Neural progenitor cell (in vitro differentiated cells): ENCODE measurements around the gene THG1L. TPM values are rescaled to one million over a fixed set of nuclear protein-coding genes. Genes with fewer than 3 reads are reported as not detected.
A peak's percentile ranks its signal among the peaks of the same experiment; 100 is the strongest.
"Not testable (repeated sequence)": the region's sequence is repeated elsewhere in the genome, so short reads cannot be mapped to it uniquely, and the experiment has no call there.

ENCODE experiments used
- DNase-seq: peaks from one replicate; pipeline ENCODE4 v3.0.0-alpha.2; 2016; ENCODE audit warnings: low spot score
- H2AFZ ChIP-seq: fragments of 200-600 bp; sonication (generic); replicated peaks from 2 replicates; pipeline ENCODE4 v1.6.1; 2016; ENCODE audit warnings: antibody characterized with exemption
- H3F3A ChIP-seq: fragments of 200-600 bp; sonication (generic); 2 replicates; pipeline ENCODE4 v1.6.1; 2016; ENCODE audit warnings: antibody characterized with exemption, low read depth
- H3K27ac ChIP-seq: fragments of 200-600 bp; sonication (generic); 2 replicates; pipeline ENCODE4 v1.5.1; 2016; ENCODE audit warnings: mild to moderate bottlenecking
- H3K27me3 ChIP-seq: fragments of 200-600 bp; sonication (generic); 2 replicates; pipeline ENCODE4 v1.6.1; 2016; ENCODE audit warnings: mild to moderate bottlenecking, moderate library complexity
- H3K36me3 ChIP-seq: fragments of 200-600 bp; sonication (generic); 2 replicates; pipeline ENCODE4 v1.5.1; 2016
- H3K4me1 ChIP-seq: fragments of 200-600 bp; sonication (generic); 2 replicates; pipeline ENCODE4 v1.6.1; 2016; ENCODE audit warnings: mixed run types
- H3K4me2 ChIP-seq: fragments of 200-600 bp; sonication (generic); 2 replicates; pipeline ENCODE4 v1.6.1; 2016
- H3K4me3 ChIP-seq: fragments of 200-600 bp; sonication (generic); 2 replicates; pipeline ENCODE4 v1.5.1; 2016
- H3K79me2 ChIP-seq: fragments of 200-600 bp; sonication (generic); 2 replicates; pipeline ENCODE4 v1.6.1; 2016; ENCODE audit warnings: low read depth
- H3K9ac ChIP-seq: fragments of 200-600 bp; sonication (generic); 2 replicates; pipeline ENCODE4 v1.6.1; 2016
- H3K9me3 ChIP-seq: fragments of 200-600 bp; sonication (generic); 2 replicates; pipeline ENCODE4 v1.5.1; 2016; ENCODE audit warnings: low read depth
- H4K20me1 ChIP-seq: fragments of 200-600 bp; sonication (generic); 2 replicates; pipeline ENCODE4 v1.6.1; 2016; ENCODE audit warnings: low read depth
- H3K27ac Mint-ChIP-seq: 3 replicates; pipeline ENCODE4 v1.8.0; 2021; ENCODE audit warnings: mixed read lengths
- H3K27me3 Mint-ChIP-seq: 2 replicates; pipeline ENCODE4 v1.8.0; 2022; ENCODE audit warnings: low read depth, mild to moderate bottlenecking, inconsistent platforms, moderate library complexity, mixed read lengths; ENCODE audit not compliant: insufficient read depth
- H3K36me3 Mint-ChIP-seq: 3 replicates; pipeline ENCODE4 v1.8.0; 2021; ENCODE audit warnings: mixed read lengths
- H3K4me1 Mint-ChIP-seq: 3 replicates; pipeline ENCODE4 v1.8.0; 2021; ENCODE audit warnings: mixed read lengths
- H3K4me3 Mint-ChIP-seq: 3 replicates; pipeline ENCODE4 v1.8.0; 2021; ENCODE audit warnings: mild to moderate bottlenecking, moderate library complexity, mixed read lengths
- H3K9me3 Mint-ChIP-seq: 3 replicates; pipeline ENCODE4 v1.8.0; 2020; ENCODE audit warnings: mixed read lengths
- EZH2 ChIP-seq: fragments of 200-600 bp; sonication (generic); IDR thresholded peaks from 2 replicates; pipeline ENCODE4 v1.6.1; 2017; ENCODE audit warnings: antibody characterized with exemption, mild to moderate bottlenecking, moderate library complexity
- EZH2phosphoT487 ChIP-seq: fragments of 200-600 bp; sonication (generic); IDR thresholded peaks from 2 replicates; pipeline ENCODE4 v1.6.1; 2017; ENCODE audit warnings: antibody characterized with exemption
- total RNA-seq: library from RNA; depleted of rRNA; stranded (reverse); fragments of >200 nt; gene quantifications from 2 replicates; pipeline ENCODE4 v1.2.3, GENCODE V29; 2015; ENCODE audit warnings: low replicate concordance
- TF ChIP-seq, protein P1 (sequence below): fragments of 200-600 bp; sonication (generic); IDR thresholded peaks from 2 replicates; pipeline ENCODE4 v1.5.1; 2017; ENCODE audit warnings: antibody characterized with exemption, mild to moderate bottlenecking

The THG1L gene
- total RNA-seq, 1 donor from 2014 or later = 20.5 TPM

DNA sequence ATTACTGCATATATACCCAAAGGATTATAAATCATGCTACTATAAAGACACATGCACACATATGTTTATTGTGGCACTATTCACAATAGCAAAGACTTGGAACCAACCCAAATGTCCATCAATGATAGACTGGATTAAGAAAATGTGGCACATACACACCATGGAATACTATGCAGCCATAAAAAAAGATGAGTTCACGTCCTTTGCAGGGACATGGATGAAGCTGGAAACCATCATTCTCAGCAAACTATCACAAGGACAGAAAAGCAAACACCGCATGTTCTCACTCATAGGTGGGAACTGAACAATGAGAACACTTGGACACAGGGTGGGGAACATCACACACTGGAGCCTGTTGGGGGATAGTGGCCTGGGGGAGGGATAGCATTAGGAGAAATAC, 4.6 kb upstream of the THG1L start:
- H2AFZ ChIP-seq, H3K9ac ChIP-seq, H3K4me3 Mint-ChIP-seq, H3K27me3 ChIP-seq, H3K27ac ChIP-seq, H3K4me1 ChIP-seq, H3K36me3 Mint-ChIP-seq, H3K27me3 Mint-ChIP-seq, H4K20me1 ChIP-seq, H3K4me3 ChIP-seq, H3K9me3 Mint-ChIP-seq, H3K79me2 ChIP-seq, H3K36me3 ChIP-seq, H3K4me2 ChIP-seq, DNase-seq, H3F3A ChIP-seq, H3K9me3 ChIP-seq, H3K4me1 Mint-ChIP-seq, H3K27ac Mint-ChIP-seq: not testable (repeated sequence)

DNA sequence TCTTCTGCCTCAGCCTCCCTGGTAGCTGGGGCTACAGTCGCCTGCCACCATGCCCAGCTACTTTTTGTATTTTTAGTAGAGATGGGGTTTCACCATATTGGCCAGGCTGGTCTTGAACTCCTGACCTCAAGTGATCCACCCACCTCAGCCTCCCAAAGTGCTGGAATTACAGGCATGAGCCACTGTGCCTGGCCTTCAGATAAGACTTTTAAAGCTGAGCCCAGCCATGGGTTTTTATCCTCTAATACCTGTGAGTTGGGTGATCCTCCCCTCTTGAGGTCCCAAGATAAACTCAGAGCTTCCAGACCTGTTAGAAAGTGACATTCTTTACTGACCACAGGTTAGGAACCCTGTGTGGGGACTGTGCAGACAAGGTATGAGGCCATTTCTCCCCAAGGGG, 3.4 kb upstream of the THG1L start:
- H3K4me3 Mint-ChIP-seq, H3K4me1 Mint-ChIP-seq, H3F3A ChIP-seq: not testable (repeated sequence)

DNA sequence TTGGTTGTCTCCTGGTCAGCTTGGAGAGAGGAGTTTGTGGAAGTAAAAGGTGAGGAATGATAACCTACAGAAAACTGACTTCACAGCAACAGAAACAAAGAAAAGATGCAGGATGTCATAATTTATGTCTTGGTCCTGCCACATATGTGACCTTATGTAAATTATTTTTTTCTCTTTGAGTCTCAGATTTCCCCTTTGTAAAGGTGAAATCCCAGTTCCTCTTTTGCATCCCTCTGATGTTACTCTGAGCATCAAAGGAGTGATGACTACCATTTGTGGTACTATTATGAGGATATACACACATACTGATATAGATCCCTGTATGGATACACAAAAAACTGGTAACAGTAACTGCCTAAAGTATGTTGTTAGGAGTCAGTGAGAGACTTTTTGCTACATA, 1.4 kb upstream of the THG1L start:
- H3K36me3 ChIP-seq = no peaks in the 10 kb centered on the region
- H2AFZ ChIP-seq = no peak overlapping the region
- TF ChIP-seq EZH2phosphoT487 (no peak), EZH2 (no peak)
- TF ChIP-seq, protein P1, sequence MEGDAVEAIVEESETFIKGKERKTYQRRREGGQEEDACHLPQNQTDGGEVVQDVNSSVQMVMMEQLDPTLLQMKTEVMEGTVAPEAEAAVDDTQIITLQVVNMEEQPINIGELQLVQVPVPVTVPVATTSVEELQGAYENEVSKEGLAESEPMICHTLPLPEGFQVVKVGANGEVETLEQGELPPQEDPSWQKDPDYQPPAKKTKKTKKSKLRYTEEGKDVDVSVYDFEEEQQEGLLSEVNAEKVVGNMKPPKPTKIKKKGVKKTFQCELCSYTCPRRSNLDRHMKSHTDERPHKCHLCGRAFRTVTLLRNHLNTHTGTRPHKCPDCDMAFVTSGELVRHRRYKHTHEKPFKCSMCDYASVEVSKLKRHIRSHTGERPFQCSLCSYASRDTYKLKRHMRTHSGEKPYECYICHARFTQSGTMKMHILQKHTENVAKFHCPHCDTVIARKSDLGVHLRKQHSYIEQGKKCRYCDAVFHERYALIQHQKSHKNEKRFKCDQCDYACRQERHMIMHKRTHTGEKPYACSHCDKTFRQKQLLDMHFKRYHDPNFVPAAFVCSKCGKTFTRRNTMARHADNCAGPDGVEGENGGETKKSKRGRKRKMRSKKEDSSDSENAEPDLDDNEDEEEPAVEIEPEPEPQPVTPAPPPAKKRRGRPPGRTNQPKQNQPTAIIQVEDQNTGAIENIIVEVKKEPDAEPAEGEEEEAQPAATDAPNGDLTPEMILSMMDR = no peak
- no peaks in the 10 kb centered on the region for H4K20me1 ChIP-seq
- Mint-ChIP-seq H3K4me1 (peaks cover 8% of the 10 kb centered on the region), H3K4me3 (no peak overlapping the region), H3K9me3 (peaks cover 3% of the 10 kb centered on the region), H3K27ac (no peak overlapping the region), H3K36me3 (peaks cover 3% of the 10 kb centered on the region), H3K27me3 (no peaks in the 10 kb centered on the region)
- H3K4me1 ChIP-seq = no peaks in the 10 kb centered on the region
- no peak for DNase-seq
- H3K27ac ChIP-seq = no peak overlapping the region
- no peaks in the 10 kb centered on the region for H3K9me3 ChIP-seq
- H3K79me2 ChIP-seq = no peaks in the 10 kb centered on the region
- H3K27me3 ChIP-seq = no peaks in the 10 kb centered on the region
- no peak overlapping the region for H3K4me3 ChIP-seq
- H3K4me2 ChIP-seq = no peak overlapping the region
- H3K9ac ChIP-seq = no peak overlapping the region
- no peaks in the 10 kb centered on the region for H3F3A ChIP-seq

More for the DNA sequence above, 3.4 kb upstream of the THG1L start:
- not testable (repeated sequence) for H3K36me3 Mint-ChIP-seq, H3K9me3 Mint-ChIP-seq, H3K4me1 ChIP-seq, H3K27me3 Mint-ChIP-seq, H3K4me3 ChIP-seq, H2AFZ ChIP-seq, H3K27ac ChIP-seq, H3K27me3 ChIP-seq, H3K9ac ChIP-seq, H3K9me3 ChIP-seq, H3K4me2 ChIP-seq, H3K27ac Mint-ChIP-seq, H3K79me2 ChIP-seq, H3K36me3 ChIP-seq, H4K20me1 ChIP-seq, DNase-seq

DNA sequence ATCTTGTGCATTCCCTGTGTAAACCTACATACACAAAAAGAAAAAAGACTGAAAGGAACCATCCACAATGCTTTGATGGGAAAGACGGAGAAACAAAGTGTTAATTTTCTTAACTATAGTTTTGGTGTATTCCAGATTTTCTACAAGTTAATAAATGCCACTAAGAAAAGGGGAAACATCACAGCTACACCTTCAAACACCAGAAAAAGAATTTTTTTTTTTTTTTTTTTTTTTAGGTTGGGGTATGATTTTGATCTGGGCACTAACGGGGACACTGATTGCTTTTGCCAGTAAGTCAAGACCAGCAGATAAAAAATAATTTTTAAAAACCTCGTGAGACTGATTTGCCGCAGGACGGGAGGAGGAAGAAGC, 334 bp upstream of the THG1L start:
- H3K27me3 Mint-ChIP-seq = no peaks in the 10 kb centered on the region
- H3K27ac Mint-ChIP-seq = peak overlapping the region; percentile 97
- Histone ChIP-seq H3K9me3 (no peaks in the 10 kb centered on the region), H3K27me3 (no peaks in the 10 kb centered on the region), H3K4me3 (peak overlapping the region; percentile 65), H3K36me3 (no peaks in the 10 kb centered on the region), H3K27ac (no peak overlapping the region), H2AFZ (peak overlapping the region; percentile 98), H3K4me1 (no peaks in the 10 kb centered on the region), H3K9ac (no peak overlapping the region), H3K4me2 (peak overlapping the region; percentile 81), H3K79me2 (no peaks in the 10 kb centered on the region), H4K20me1 (no peaks in the 10 kb centered on the region), H3F3A (no peaks in the 10 kb centered on the region)
- H3K9me3 Mint-ChIP-seq = peaks cover 3% of the 10 kb centered on the region
- TF ChIP-seq EZH2phosphoT487 (no peak), EZH2 (no peak)
- TF ChIP-seq, protein P1 = no peak
- DNase-seq = no peak
- H3K36me3 Mint-ChIP-seq = peaks cover 3% of the 10 kb centered on the region
- H3K4me1 Mint-ChIP-seq = peaks cover 8% of the 10 kb centered on the region
- H3K4me3 Mint-ChIP-seq = peak overlapping the region; percentile 99
